ENCODE results near the gene CNTN1. TPM values are rescaled to one million over a fixed set of nuclear protein-coding genes. Genes with fewer than 3 reads are reported as not detected.
A peak's percentile ranks its signal among the peaks of the same experiment; 100 is the strongest.

The CNTN1 gene
- total RNA-seq, 1 donor from 2014 or later: 0.17 TPM

DNA sequence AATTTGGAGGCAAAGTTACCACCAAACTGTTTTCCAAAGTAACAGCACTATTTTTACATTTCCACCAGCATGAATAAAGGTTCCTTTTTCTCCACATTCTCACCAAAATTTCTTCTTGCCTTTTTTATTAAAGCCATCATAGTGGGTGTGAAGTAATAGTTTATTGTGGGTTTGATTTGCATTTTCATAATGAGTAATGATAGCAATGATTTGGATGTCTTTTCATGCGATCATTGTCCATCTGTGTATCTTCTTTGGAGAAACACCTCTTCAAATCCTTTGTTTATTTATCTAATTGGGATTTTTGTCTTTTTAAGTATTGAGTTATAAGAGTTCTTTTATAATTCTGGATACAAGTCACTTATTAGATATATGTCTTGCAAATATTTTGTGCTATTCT is 172.7 kb downstream of the CNTN1 start:
- no peak for DNase-seq

DNA sequence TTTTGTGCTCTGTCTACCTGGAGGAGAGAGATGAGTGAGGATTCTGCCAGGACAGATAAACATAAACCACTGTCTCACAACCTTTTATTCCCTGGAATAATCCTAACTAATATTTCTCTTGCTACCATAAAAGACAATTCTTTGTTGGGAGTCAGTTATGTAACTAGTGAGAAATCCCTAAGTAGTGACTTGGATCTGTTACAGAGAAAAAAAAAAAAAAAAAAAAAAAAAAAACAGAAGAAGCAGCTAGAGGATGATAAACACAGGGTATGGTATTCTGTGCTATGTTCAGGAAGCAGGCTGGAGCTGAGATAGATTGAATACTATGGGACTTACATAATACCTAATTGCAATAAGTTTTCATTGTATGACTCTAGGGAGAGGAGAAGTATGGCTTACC is 178.7 kb downstream of the CNTN1 start:
- DNase-seq: no peak

DNA sequence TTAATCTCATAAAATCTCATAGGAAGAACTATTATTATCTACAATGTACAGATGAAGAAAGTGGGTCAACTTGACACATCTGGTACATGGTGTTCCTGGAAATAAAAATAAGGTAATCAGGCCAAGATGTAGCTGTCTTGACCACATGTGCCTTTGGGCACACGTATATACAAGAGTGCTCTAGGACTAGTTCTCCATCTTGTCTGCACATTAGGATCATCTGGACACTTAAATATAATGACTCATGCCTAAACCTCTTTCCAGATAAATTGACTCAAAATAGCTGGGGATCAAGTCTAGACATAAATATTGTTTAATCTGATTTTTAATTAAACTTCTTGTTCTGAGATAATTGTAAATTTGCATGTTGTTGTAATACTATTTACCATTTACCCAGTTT is 182.6 kb downstream of the CNTN1 start:
- DNase-seq: no peak

- DNase-seq: no peak
Measured at GRCh38 chr12:40889329-40889728, 197.1 kb downstream of the CNTN1 start.

DNA sequence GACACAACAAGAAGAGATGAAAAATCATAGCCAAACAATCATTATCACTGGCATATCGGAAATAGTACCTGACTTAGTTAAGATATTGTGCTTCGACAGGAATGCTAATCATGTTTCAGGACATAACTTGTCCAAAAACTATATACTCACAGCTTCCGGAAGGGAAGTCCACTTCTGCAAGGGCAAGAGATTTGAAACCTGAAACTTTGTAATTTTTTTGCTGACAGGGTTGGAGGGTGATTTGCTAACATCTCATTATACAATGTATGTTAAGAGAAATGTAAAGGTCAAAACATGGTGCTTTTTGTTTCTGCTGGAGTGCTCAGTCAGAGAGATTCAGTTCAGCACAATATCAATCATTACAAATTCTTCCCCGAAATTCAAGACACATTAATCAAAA is 200.3 kb downstream of the CNTN1 start:
- no peak for DNase-seq

GRCh38 chr12:40898505-40898904 is 206.3 kb downstream of the CNTN1 start:
- DNase-seq: no peak

DNA sequence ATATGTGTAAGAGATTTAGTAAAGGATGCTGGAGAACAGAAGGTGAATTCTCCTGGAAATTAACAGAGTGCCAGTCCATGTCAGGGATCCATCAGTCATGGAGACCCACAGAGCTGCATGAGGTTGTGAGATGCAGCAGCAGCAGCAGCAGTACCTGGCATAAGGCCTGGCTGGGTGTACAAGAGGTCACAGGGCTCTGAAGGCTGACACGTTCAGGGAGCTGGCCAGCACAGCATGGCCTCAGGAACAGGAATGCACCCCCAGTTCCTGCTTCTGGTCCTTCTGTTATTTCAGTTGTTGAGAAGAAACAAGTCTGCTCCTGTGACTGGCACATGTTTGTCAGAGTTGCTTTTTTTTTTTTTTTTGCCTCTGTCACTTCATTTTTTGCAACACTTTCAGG is 210.8 kb downstream of the CNTN1 start:
- no peak for DNase-seq

- no peak for DNase-seq
Measured at GRCh38 chr12:40907115-40907527, 214.9 kb downstream of the CNTN1 start.

DNA sequence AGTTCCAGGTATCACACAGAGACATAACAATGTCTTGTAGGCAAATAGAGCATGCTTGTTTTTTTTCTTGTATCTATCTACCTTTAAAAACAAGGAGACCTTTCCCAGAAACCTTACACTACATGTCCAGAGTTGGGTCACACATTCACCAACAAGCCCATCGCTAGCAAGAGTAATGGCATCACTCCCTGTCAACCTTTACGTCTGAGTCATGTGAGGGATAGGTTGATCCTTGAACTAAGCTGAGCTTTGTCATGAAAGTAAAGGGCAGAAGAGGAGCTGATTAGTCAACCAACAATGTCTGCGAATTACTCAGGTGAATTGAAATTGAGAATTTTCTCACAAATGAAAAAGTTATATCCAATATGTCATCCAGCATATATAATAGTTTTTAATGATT is 219.4 kb downstream of the CNTN1 start:
- no peak for DNase-seq

GRCh38 chr12:40915172-40915571 is 222.9 kb downstream of the CNTN1 start:
- no peak for DNase-seq

- no peak for DNase-seq
Measured at GRCh38 chr12:40917561-40917960, 225.3 kb downstream of the CNTN1 start.

DNA sequence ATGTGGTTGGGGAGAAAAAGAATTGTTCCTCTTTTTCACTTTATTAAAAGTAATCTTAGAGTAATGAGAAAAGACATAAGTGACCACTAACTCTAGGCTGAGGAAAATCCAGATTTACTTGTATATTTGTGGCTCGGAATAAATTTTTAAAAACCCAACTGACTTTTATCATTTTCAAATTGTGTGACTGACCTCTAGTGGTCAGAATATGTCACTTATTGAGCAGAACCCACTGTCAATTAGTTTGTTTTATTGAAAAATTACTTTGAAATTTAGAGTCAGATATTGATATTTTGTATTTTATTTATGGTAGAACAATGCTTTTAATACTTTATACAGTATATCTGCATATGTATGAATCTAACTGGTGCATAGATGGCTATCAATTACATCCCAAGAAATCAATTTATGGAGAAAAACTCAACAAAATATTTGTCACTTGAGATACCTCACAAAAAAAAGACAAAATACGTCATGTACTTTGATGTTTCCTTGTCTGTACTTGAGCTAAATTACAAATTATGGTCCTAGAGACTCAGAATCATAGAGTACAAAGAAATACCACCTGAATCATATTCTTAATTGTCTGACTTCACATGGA is 229.4 kb downstream of the CNTN1 start:
- DNase-seq: peak; percentile 31

DNA sequence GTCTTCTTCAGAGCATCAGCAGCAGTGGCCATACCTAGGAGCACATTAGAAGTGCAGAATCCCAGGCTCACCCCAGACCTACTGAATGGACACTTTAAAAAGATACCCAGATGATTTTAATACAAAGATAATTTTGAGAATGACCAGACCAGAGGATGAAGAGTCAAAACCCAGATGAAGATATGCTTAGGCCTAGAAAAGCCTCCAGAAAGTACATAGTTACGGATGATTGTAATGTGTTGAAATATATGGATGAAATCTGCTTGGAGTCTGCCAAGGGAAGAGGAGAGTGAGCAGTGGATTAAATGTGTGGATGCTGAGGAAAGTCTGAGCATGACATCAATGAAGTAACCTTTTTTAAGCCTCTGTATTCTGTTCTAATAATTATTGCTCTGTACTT is 245.7 kb downstream of the CNTN1 start:
- no peak for DNase-seq

DNA sequence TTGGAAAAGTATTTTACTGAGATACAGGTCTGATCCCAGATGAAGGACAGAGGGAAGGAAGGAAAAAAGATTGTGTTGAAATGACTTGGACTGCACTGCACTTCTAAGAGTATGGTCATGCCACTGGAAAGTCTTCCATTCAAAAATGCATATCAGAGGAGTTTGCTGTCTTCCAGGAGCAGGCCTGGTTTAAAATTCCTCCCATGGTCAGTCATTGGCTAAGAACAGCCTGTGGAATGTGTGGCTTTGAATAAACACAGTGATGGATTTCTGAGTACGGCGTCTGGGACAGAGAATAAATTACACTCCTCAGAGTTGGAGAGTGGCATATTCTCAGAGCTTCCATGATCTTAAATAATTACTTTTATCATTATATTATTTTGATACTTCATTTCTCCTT is 250.1 kb downstream of the CNTN1 start:
- no peak for DNase-seq

DNA sequence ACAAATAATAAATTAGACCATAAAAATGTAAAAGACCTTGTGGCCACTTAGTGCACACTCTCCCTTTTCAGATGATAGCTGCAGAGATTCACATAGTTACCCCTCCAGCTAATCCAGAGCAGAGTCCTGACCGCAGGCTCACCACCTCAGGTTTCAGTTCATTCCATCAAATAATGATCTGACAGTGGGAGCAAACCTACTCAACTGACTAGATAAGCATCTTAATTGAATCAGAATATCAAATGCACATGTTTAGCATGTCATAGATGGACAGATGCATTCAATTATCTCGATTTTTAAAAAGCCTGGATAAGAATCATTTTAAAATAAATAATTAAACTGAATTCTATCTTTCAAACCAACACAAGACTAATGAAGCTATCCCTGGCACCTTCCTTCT is 253.5 kb downstream of the CNTN1 start:
- DNase-seq: no peak

DNA sequence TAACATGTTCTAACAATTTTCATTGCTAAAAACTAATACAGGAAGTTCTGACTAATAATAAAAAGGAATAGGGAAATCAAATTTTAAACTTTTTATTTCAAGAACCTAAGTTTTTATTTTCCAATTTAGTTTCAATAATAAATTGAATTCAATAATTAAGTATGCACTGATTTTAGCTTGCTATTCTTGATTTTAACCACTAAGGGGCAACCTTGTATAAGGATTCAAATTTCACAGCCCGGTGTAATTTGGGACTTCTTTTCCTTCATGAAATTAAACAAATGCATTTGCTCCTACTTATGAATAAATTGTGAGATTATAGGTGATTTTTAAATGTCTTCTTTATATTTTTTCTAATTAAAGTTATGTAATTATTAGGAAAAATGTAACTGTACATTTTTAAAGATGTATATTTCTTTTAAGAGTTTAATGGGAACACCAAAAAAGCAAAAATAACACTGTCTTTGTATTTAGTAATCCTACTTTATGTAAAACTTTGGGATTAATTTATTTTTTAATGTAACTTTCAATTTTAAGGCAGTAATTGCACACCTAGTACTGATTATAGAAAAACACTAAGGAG is 254.5 kb downstream of the CNTN1 start:
- DNase-seq: peak; percentile 64

DNA sequence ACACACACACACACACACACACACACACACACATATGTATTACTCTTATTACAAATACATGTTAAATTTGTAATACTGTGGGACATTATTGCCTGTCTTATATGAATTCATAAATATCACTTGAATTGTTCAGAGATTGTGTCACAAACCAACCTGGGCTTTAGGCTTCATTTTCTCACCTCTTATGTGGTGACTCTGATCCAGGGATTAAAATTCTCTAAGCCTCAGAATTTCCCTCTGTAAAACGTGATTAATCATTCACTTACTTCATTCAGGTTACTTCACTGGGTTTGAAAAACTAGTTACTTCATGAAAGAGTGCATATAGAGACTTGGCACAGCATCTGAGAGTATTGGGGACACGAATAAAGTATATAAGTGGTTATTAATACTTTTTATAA is 255.6 kb downstream of the CNTN1 start:
- DNase-seq: no peak

- DNase-seq: no peak
Measured at GRCh38 chr12:40953076-40953475, 260.8 kb downstream of the CNTN1 start.

DNA sequence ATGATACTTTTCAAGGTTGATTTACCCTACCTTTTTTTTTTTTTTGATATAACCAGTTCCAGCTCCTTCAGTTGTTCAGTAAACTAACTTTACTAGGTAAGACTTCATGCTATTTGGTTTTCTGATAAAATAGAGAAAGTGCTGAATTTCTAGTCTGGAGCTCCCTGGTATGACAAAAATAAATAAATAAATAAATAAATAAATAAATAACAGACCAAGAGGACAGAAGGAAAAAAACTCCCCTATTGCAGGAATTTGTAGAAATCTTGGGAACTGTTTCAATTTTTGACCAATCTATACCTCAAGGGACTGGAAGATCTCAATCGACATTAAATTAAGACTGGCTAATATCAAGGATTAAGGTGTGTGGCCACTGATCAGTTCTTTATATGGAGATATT is 265.2 kb downstream of the CNTN1 start:
- no peak for DNase-seq

- no peak for DNase-seq
Measured at GRCh38 chr12:40959041-40959440, 266.8 kb downstream of the CNTN1 start.

GRCh38 chr12:40963751-40964150 is 271.5 kb downstream of the CNTN1 start:
- no peak for DNase-seq

DNA sequence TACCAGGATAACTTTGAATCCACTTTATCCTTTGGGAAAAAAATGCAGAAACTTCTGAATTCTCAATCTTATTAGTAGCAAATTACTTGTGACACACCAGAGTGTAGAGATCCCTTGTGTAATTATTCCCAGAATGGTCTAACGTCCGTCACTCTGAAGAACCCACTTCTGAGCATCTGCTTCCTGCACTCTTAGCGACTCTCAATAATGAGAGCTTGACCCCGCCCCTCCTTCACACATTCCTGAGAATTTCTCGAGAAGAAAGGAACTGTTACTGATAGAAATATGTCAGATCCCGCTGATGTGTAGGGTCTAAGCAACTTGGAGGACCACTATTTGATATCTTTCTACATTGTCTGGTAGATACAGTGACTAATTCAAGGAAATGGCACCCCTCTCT is 277.6 kb downstream of the CNTN1 start:
- no peak for DNase-seq

- DNase-seq: peak; percentile 12
Measured at GRCh38 chr12:40970320-40970907, 278.2 kb downstream of the CNTN1 start.

GRCh38 chr12:40971911-40972310 is 279.7 kb downstream of the CNTN1 start:
- no peak for DNase-seq

- DNase-seq: no peak
Measured at GRCh38 chr12:40976546-40976945, 284.3 kb downstream of the CNTN1 start.

All from dermis blood vessel endothelial cell (primary cell).